HG03354 (cell line): ENCODE results near the gene URM1.
"Not testable (repeated sequence)": the region's sequence is repeated elsewhere in the genome, so short reads cannot be mapped to it uniquely, and the experiment has no call there.

Experiments
- ATAC-seq: cut with Tn5 transposase; IDR thresholded peaks from one replicate; pipeline ENCODE4 v1.9.1; 2021; ENCODE audit warnings: mild to moderate bottlenecking; ENCODE audit not compliant: unreplicated experiment, poor library complexity, severe bottlenecking

URM1 gene

GRCh38 chr9:128370752-128371629 lies at the start of gene URM1:
Gene URM1, plus strand, starts transcription at chr9:128371374. Its CDS starts 7 bp downstream, at chr9:128371381.
- peak; percentile 94 for ATAC-seq

- ATAC-seq = peak; percentile 9
Measured at GRCh38 chr9:128321879-128322403, 49.2 kb upstream of the URM1 start.

- ATAC-seq = peak; percentile 85
Measured at GRCh38 chr9:128322404-128323211, 48.6 kb upstream of the URM1 start, which contains the start of the genes COQ4 and TRUB2. Gene COQ4, plus strand, starts transcription at chr9:128322839. Its CDS starts 20 bp downstream, at chr9:128322859. Gene TRUB2, minus strand, starts transcription at chr9:128322447. Its CDS starts 39 bp downstream, at chr9:128322408.

- ATAC-seq = peak; percentile 1
Measured at GRCh38 chr9:128323212-128323730, 47.9 kb upstream of the URM1 start.

- no peak for ATAC-seq
Measured at GRCh38 chr9:128323791-128324190, 47.4 kb upstream of the URM1 start.

- no peak for ATAC-seq
Measured at GRCh38 chr9:128324401-128324800, 46.8 kb upstream of the URM1 start.

- no peak for ATAC-seq
Measured at GRCh38 chr9:128325629-128326028, 45.5 kb upstream of the URM1 start.

- ATAC-seq = no peak
Measured at GRCh38 chr9:128333451-128333869, 37.7 kb upstream of the URM1 start.

GRCh38 chr9:128335161-128335560 lies 36.0 kb upstream of the URM1 start:
- ATAC-seq = no peak

GRCh38 chr9:128335914-128336313 lies 35.3 kb upstream of the URM1 start:
- no peak for ATAC-seq

GRCh38 chr9:128337936-128338335 lies 33.2 kb upstream of the URM1 start:
- no peak for ATAC-seq

- not testable (repeated sequence) for ATAC-seq
Measured at GRCh38 chr9:128338852-128339614, 32.1 kb upstream of the URM1 start.

- ATAC-seq = peak; percentile 72
Measured at GRCh38 chr9:128339761-128340690, 31.1 kb upstream of the URM1 start, which contains the start of gene SLC27A4. Gene SLC27A4, plus strand, starts transcription at chr9:128340527. Its CDS starts 2,606 bp downstream, at chr9:128343133.

GRCh38 chr9:128340691-128341434 lies 30.3 kb upstream of the URM1 start:
- ATAC-seq = peak; percentile 43

GRCh38 chr9:128341435-128341849 lies 29.7 kb upstream of the URM1 start:
- peak; percentile 52 for ATAC-seq

- no peak for ATAC-seq
Measured at GRCh38 chr9:128342971-128343680, 28.0 kb upstream of the URM1 start.

GRCh38 chr9:128343855-128344254 lies 27.3 kb upstream of the URM1 start:
- no peak for ATAC-seq
